CD4-positive, CD25-positive, alpha-beta regulatory T cell (primary cell): Measurements from ENCODE around the gene MCTP1. TPM values are rescaled to one million over a fixed set of nuclear protein-coding genes. Genes with fewer than 3 reads are reported as not detected.

Experiments
- ATAC-seq, 2 donors: fragments of 150-1000 bp; cut with Tn5 transposase; one replicate each; pipeline ENCODE4 v1.10.0; 2021; ENCODE audit warnings: low read depth in 2 of 2, moderate number of reproducible peaks in 2 of 2, moderate library complexity in 1 of 2
- DNase-seq, 3 donors: peaks; one replicate each; pipeline versions ENCODE4 v3.0.0 to v3.0.0-alpha.2; 2012 to 2022; ENCODE audit warnings: mixed read lengths in 1 of 3
- H3K27ac ChIP-seq: one replicate; pipeline ENCODE4 v1.7.0; 2013; ENCODE audit warnings: mild to moderate bottlenecking, low read length; ENCODE audit not compliant: insufficient read depth, poor library complexity, severe bottlenecking
- H3K27me3 ChIP-seq: one replicate; pipeline ENCODE4 v1.7.0; 2013; ENCODE audit warnings: low read length; ENCODE audit not compliant: control insufficient read depth, insufficient read depth
- H3K36me3 ChIP-seq: one replicate; pipeline ENCODE4 v1.7.0; 2013; ENCODE audit warnings: mild to moderate bottlenecking, low read length, moderate library complexity; ENCODE audit not compliant: control insufficient read depth, insufficient read depth
- H3K4me1 ChIP-seq: 2 replicates; pipeline ENCODE4 v1.7.0; 2013; ENCODE audit warnings: mild to moderate bottlenecking, low read length; ENCODE audit not compliant: insufficient read depth, control insufficient read depth, poor library complexity, severe bottlenecking
- H3K4me3 ChIP-seq: one replicate; pipeline ENCODE4 v1.7.0; 2013; ENCODE audit warnings: low read depth, mild to moderate bottlenecking, low read length, moderate library complexity
- H3K9me3 ChIP-seq, 2 experiments: 1 replicate in 1 of 2; 2 replicates in 1 of 2; pipeline ENCODE4 v1.7.0; 2013; ENCODE audit warnings: low read length in 2 of 2, mild to moderate bottlenecking in 1 of 2, moderate library complexity in 1 of 2; ENCODE audit not compliant: control insufficient read depth in 2 of 2
- H3K27ac Mint-ChIP-seq, 3 donors: one replicate each; pipeline ENCODE4 v1.8.0; 2020 to 2022; ENCODE audit warnings: mild to moderate bottlenecking in 3 of 3, mixed read lengths in 3 of 3, moderate library complexity in 2 of 3
- H3K27me3 Mint-ChIP-seq: one replicate; pipeline ENCODE4 v1.8.0; 2022; ENCODE audit warnings: mild to moderate bottlenecking, mixed read lengths
- H3K36me3 Mint-ChIP-seq: one replicate; pipeline ENCODE4 v1.8.0; 2020; ENCODE audit warnings: mixed read lengths
- H3K4me1 Mint-ChIP-seq, 4 donors: one replicate each; pipeline ENCODE4 v1.8.0; 2020 to 2022; ENCODE audit warnings: mixed read lengths in 4 of 4, mild to moderate bottlenecking in 1 of 4
- H3K4me3 Mint-ChIP-seq, 4 donors: one replicate each; pipeline ENCODE4 v1.8.0; 2020 to 2022; ENCODE audit warnings: mild to moderate bottlenecking in 4 of 4, mixed read lengths in 4 of 4, moderate library complexity in 3 of 4
- H3K9me3 Mint-ChIP-seq, 7 donors: one replicate each; pipeline ENCODE4 v1.8.0; 2020 to 2022; ENCODE audit warnings: mixed read lengths in 7 of 7, mild to moderate bottlenecking in 3 of 7, moderate library complexity in 2 of 7
- polyA plus RNA-seq, 4 donors: library from polyadenylated mRNA; unstranded; fragments of 300-500 nt; fragmentation: Illumina TruSeq; gene quantifications; one replicate each; pipeline ENCODE4 v1.2.3, GENCODE V29; 2021
- total RNA-seq: library from RNA; stranded (reverse); gene quantifications from one replicate; pipeline ENCODE4 v1.2.3, GENCODE V29; 2022

Gene MCTP1
- total and polyA plus RNA-seq, 5 donors from 2014 or later, result 0.24 to 2.9 (median 0.76) TPM

DNA sequence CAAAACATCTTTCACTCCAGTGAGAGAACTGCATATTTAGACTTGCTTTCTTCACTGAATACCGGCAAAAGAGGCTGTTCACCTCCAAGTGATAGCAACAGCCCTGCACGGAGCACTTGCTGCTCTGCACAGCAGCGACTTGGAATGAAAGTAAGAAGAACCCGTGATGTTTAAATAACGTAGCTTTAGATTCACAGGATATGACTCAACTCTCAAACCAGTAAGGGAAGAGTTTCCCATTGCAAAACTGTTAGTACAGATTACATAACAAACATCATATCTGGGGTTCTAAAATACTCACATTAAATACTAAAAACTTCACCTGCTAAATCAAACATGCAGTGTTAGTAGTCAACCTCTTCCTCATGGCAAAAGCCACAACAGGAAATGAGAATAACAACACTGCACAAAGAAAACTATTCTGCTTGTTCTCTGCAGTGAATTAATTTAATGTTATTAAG lies 203.4 kb downstream of the MCTP1 start:
- peak; percentile 42 to 52 for ATAC-seq
- Histone ChIP-seq H3K27me3 (no peaks in the 10 kb centered on the region), H3K4me3 (peak overlapping the region; percentile 20), H3K36me3 (no peaks in the 10 kb centered on the region), H3K27ac (no peak overlapping the region), H3K9me3 (no peaks in the 10 kb centered on the region), H3K4me1 (no peaks in the 10 kb centered on the region)
- H3K4me3 Mint-ChIP-seq, result peak overlapping the region in 3 of 4 donors; percentile 30 to 61 (median 60)
- no peaks in the 10 kb centered on the region for H3K36me3 Mint-ChIP-seq
- peaks cover 0 to 18% (median 4%) of the 10 kb centered on the region in 4 donors for H3K4me1 Mint-ChIP-seq
- DNase-seq, result peak in 2 of 3 donors; percentile 0 to 37
- peaks cover 11% of the 10 kb centered on the region for H3K27me3 Mint-ChIP-seq
- H3K27ac Mint-ChIP-seq, result peak overlapping the region in 1 of 3 donors; percentile 48
- peaks cover 0 to 11% (median 0%) of the 10 kb centered on the region in 7 donors for H3K9me3 Mint-ChIP-seq

DNA sequence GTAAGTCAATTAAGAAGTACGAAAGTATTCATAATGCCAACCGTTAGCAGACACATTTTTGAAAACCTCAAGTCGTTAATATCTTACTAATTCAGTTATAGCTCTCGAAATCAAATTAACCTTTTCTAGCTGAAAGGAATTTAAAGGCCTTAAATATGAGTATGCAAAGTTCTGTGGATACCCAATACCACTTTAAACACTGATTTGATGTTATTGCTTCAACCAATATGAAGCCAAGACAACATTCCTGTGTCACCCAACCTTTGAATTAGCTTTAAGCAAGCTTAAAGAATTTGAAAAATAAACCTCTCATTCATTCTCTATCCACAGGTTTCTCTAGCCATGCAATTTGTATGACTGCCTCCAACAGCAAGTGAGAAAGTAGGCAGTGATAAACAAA lies 204.5 kb downstream of the MCTP1 start:
- H3K27ac Mint-ChIP-seq, result no peak overlapping the region

DNA sequence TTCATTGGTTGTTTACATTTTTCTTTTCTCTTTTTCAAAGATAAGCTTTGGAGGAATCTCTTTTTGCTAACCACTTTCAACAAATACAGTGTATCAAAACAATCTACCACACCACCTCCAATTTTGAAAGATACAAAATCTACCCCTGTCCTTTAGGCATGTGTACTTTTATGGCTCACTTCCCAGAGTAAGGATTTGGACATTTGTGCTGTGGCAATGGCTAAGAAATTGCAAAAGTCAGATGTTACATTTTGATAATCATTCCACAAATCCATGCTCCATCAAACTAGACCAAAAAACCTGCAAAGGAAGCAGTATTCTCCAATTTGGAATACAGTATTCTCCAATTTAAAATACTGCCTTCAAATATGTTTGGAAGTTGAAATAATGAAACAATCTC lies 204.9 kb downstream of the MCTP1 start:
- Mint-ChIP-seq H3K9me3 (peaks cover 0 to 10% (median 0%) of the 10 kb centered on the region in 7 donors), H3K4me3 (peak overlapping the region in 1 of 4 donors; percentile 5), H3K4me1 (peaks cover 0 to 18% (median 4%) of the 10 kb centered on the region in 4 donors), H3K36me3 (no peaks in the 10 kb centered on the region), H3K27ac (no peak overlapping the region), H3K27me3 (peaks cover 16% of the 10 kb centered on the region)
- no peaks in the 10 kb centered on the region for H3K27me3 ChIP-seq
- no peaks in the 10 kb centered on the region for H3K4me1 ChIP-seq
- ATAC-seq (no peak), DNase-seq (no peak)
- no peaks in the 10 kb centered on the region for H3K36me3 ChIP-seq
- no peak overlapping the region for H3K4me3 ChIP-seq
- H3K27ac ChIP-seq, result no peak overlapping the region
- H3K9me3 ChIP-seq, result no peaks in the 10 kb centered on the region

More for the DNA sequence above, 204.5 kb downstream of the MCTP1 start:
- Mint-ChIP-seq H3K9me3 (peaks cover 0 to 11% (median 0%) of the 10 kb centered on the region in 7 donors), H3K36me3 (no peaks in the 10 kb centered on the region), H3K4me1 (peaks cover 0 to 18% (median 4%) of the 10 kb centered on the region in 4 donors), H3K27me3 (peaks cover 16% of the 10 kb centered on the region), H3K4me3 (peak overlapping the region in 1 of 4 donors; percentile 5)
- no peaks in the 10 kb centered on the region for H3K27me3 ChIP-seq
- DNase-seq (no peak), ATAC-seq (no peak)
- no peak overlapping the region for H3K4me3 ChIP-seq
- H3K27ac ChIP-seq, result no peak overlapping the region
- H3K4me1 ChIP-seq, result no peaks in the 10 kb centered on the region
- no peaks in the 10 kb centered on the region for H3K9me3 ChIP-seq
- no peaks in the 10 kb centered on the region for H3K36me3 ChIP-seq

DNA sequence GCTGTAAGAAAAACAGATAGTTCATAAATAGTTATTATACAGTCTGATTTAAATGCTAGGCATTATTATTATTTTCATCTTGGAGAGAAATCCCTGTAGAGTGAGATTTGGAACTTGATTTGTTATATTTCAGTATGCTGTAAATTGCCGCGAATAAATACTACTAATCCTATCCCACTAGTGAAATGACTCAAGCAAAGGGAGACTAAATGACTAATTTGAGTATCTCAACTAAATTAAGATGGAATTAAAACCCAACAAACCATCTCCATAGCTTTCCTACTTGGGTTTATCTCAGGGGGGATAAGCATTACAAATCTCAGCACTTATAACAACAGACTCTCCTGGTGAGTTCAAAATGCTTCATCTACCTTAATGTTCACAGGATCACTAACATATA lies 206.0 kb downstream of the MCTP1 start:
- no peak overlapping the region for H3K4me3 Mint-ChIP-seq
- Histone ChIP-seq H3K36me3 (no peaks in the 10 kb centered on the region), H3K27ac (no peak overlapping the region)

DNA sequence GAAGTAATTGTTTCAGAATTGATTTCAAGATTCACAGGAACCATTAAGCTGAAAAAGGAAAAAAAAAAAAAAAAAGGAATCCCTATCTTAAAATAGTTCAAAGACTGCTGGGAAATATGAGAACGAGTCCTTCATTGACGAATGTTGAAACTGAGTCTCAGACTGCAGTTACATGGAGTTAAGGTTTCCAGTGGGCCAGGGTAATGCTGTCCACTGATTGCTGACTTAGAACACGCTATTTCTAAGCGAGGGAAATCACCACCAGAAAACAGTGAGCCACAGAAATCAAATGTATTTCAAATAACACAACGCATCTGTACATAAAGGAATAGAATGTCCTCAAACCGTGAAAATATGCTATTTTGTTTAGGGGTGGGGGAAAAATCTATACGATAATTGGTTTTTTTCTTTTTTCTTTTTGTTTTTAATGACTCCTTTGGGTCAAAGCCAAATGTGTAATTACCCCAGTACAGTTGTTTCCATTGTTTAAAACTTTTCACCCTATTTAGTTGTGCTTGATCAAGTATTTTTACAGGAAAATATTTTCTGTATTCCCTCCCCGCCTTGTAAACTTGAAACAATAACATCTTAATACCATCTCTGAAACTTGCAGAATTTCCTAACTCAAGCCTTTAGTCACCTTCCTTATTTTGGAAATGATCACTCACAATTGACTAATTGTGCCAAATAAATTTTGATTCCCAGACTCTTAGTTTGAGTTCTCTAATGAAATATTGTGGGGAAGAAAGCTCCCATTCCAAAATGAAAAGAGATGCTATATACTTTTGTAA lies 208.3 kb downstream of the MCTP1 start:
- no peaks in the 10 kb centered on the region for H3K4me1 ChIP-seq
- H3K4me3 Mint-ChIP-seq, result no peak overlapping the region
- no peaks in the 10 kb centered on the region for H3K36me3 Mint-ChIP-seq
- no peak overlapping the region for H3K27ac Mint-ChIP-seq
- H3K27ac ChIP-seq, result no peak overlapping the region
- peaks cover 0 to 7% (median 0%) of the 10 kb centered on the region in 7 donors for H3K9me3 Mint-ChIP-seq
- ATAC-seq (no peak), DNase-seq (no peak)
- no peaks in the 10 kb centered on the region for H3K9me3 ChIP-seq
- no peaks in the 10 kb centered on the region for H3K27me3 ChIP-seq
- H3K36me3 ChIP-seq, result no peaks in the 10 kb centered on the region
- H3K4me3 ChIP-seq, result no peak overlapping the region
- H3K27me3 Mint-ChIP-seq, result peaks cover 5% of the 10 kb centered on the region
- H3K4me1 Mint-ChIP-seq, result peaks cover 0 to 10% (median 2%) of the 10 kb centered on the region in 4 donors

More for the DNA sequence above, 206.0 kb downstream of the MCTP1 start:
- Histone ChIP-seq H3K4me3 (no peak overlapping the region), H3K4me1 (no peaks in the 10 kb centered on the region), H3K27me3 (no peaks in the 10 kb centered on the region), H3K9me3 (no peaks in the 10 kb centered on the region)
- peaks cover 0 to 18% (median 4%) of the 10 kb centered on the region in 4 donors for H3K4me1 Mint-ChIP-seq
- peaks cover 0 to 7% (median 0%) of the 10 kb centered on the region in 7 donors for H3K9me3 Mint-ChIP-seq
- no peak overlapping the region for H3K27ac Mint-ChIP-seq
- no peak for ATAC-seq
- H3K36me3 Mint-ChIP-seq, result no peaks in the 10 kb centered on the region
- H3K27me3 Mint-ChIP-seq, result peaks cover 11% of the 10 kb centered on the region
- DNase-seq, result no peak

DNA sequence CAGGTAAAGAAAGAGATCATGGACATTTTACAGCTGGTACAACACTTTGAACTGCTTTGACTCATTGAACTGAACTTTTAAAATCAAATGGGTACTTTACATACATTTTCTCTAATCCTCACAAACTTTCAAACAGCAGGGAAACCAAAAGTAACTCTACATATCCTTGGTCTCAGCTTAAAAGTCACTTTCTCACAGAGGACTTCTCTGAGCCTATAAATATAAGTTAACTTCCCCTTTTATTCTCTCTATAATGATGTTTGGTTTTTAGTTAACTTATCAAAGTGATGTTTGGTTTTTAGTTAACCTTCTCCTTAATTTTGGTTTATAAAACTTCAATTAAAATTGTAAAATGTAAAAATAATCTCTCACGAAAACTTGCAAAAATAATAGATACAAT lies 209.8 kb downstream of the MCTP1 start:
- H3K4me1 ChIP-seq, result no peaks in the 10 kb centered on the region
- ATAC-seq, result no peak
- peaks cover 0 to 1% (median 0%) of the 10 kb centered on the region in 4 donors for H3K4me1 Mint-ChIP-seq
- peaks cover 0 to 8% (median 0%) of the 10 kb centered on the region in 7 donors for H3K9me3 Mint-ChIP-seq
- H3K36me3 Mint-ChIP-seq, result no peaks in the 10 kb centered on the region
- peaks cover 5% of the 10 kb centered on the region for H3K27me3 Mint-ChIP-seq
- H3K27ac ChIP-seq, result no peak overlapping the region
- no peak for DNase-seq
- H3K27ac Mint-ChIP-seq, result no peak overlapping the region
- H3K27me3 ChIP-seq, result no peaks in the 10 kb centered on the region
- H3K4me3 Mint-ChIP-seq, result no peak overlapping the region
- H3K9me3 ChIP-seq, result no peaks in the 10 kb centered on the region
- H3K36me3 ChIP-seq, result no peaks in the 10 kb centered on the region
- H3K4me3 ChIP-seq, result no peak overlapping the region

DNA sequence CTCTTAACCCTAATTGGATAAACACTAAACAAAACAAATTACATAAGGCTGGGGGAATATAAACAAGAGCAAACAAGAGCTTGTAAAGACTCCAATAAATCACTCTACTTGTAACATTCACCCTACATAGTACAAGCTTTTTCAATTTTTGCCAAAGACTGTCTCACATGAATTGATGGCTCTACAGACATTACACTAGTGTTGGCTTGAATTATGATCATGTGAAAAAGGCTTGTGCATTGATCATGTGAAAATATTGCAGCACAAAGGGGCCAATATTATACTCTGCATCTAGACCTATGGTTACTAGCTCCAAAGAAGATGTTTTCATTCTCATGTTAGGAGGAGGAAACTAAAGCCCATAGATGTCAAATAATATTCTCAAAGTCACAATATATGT lies 212.6 kb downstream of the MCTP1 start:
- no peak overlapping the region for H3K27ac ChIP-seq
- peaks cover 0 to 7% (median 0%) of the 10 kb centered on the region in 7 donors for H3K9me3 Mint-ChIP-seq
- no peak for ATAC-seq

More for the DNA sequence above, 212.6 kb downstream of the MCTP1 start:
- Histone ChIP-seq H3K27me3 (no peaks in the 10 kb centered on the region), H3K9me3 (no peaks in the 10 kb centered on the region), H3K4me3 (no peak overlapping the region), H3K36me3 (no peaks in the 10 kb centered on the region), H3K4me1 (no peaks in the 10 kb centered on the region)
- Mint-ChIP-seq H3K4me1 (no peaks in the 10 kb centered on the region), H3K27me3 (peaks cover 5% of the 10 kb centered on the region), H3K4me3 (no peak overlapping the region), H3K36me3 (no peaks in the 10 kb centered on the region), H3K27ac (no peak overlapping the region)
- DNase-seq, result no peak
